Activated CD4-positive, alpha-beta T cell treated with anti-CD3 and anti-CD28 coated beads, Interleukin-2, amount 50 U/mL, for 24 hours (primary cell): ENCODE measurements around the gene PXDC1.
A peak's percentile ranks its signal among the peaks of the same experiment; 100 is the strongest.

Experiments used
- DNase-seq, 2 donors: peaks; one replicate each; pipeline ENCODE4 v3.0.0-alpha.2; 2020; ENCODE audit warnings: low read depth in 1 of 2, low spot score in 1 of 2

PXDC1 gene

GRCh38 chr6:3751077-3751729 lies at the start of gene PXDC1:
TSS of gene PXDC1 (minus strand) at chr6:3751713. CDS start at chr6:3751531, 182 bp downstream.
- DNase-seq: peak in 1 of 2 donors; percentile 15

- DNase-seq: no peak
These were observed 49.5 kb upstream of the PXDC1 start for GRCh38 chr6:3800850-3801591.

GRCh38 chr6:3799719-3800118 lies 48.2 kb upstream of the PXDC1 start:
- no peak for DNase-seq

- no peak for DNase-seq
These were observed 46.8 kb upstream of the PXDC1 start for GRCh38 chr6:3798055-3798919.

- DNase-seq: no peak
These were observed 45.9 kb upstream of the PXDC1 start for GRCh38 chr6:3797231-3798054.

- no peak for DNase-seq
These were observed 45.2 kb upstream of the PXDC1 start for GRCh38 chr6:3796719-3797041.

GRCh38 chr6:3795836-3796718 lies 44.6 kb upstream of the PXDC1 start:
- no peak for DNase-seq

GRCh38 chr6:3794092-3794491 lies 42.6 kb upstream of the PXDC1 start:
- DNase-seq: no peak

- DNase-seq: no peak
These were observed 42.0 kb upstream of the PXDC1 start for GRCh38 chr6:3793545-3793944.

- no peak for DNase-seq
These were observed 40.2 kb upstream of the PXDC1 start for GRCh38 chr6:3791526-3792203.

- DNase-seq: no peak
These were observed 38.5 kb upstream of the PXDC1 start for GRCh38 chr6:3789896-3790558.

- DNase-seq: no peak
These were observed 37.7 kb upstream of the PXDC1 start for GRCh38 chr6:3789018-3789895.

GRCh38 chr6:3788408-3789017 lies 37.0 kb upstream of the PXDC1 start:
- DNase-seq: no peak

- DNase-seq: no peak
These were observed 34.6 kb upstream of the PXDC1 start for GRCh38 chr6:3786141-3786540.

- DNase-seq: no peak
These were observed 34.2 kb upstream of the PXDC1 start for GRCh38 chr6:3785745-3786098.

- DNase-seq: no peak
These were observed 33.6 kb upstream of the PXDC1 start for GRCh38 chr6:3784885-3785744.

- no peak for DNase-seq
These were observed 32.9 kb upstream of the PXDC1 start for GRCh38 chr6:3784423-3784822.
